ENCODE measurements around the gene XRCC2.

- no peak for TF ChIP-seq CTCF (IDR thresholded peaks at IDR 0.05 in 8 of 11, conservative IDR thresholded peaks at IDR 0.05 in 3 of 11)
- TF ChIP-seq POLR2AphosphoS5 (IDR thresholded peaks at IDR 0.05) = no peak
- no peak for TF ChIP-seq POLR2A (IDR thresholded peaks at IDR 0.05)
These were observed 79.1 kb downstream of the XRCC2 start for GRCh38 chr7:152596824-152597223.
